LHCN-M2 (cell line): ENCODE data around the gene COPS4. TPM values are rescaled to one million over a fixed set of nuclear protein-coding genes. Genes with fewer than 3 reads are reported as not detected.
A peak's percentile ranks its signal among the peaks of the same experiment; 100 is the strongest.
"Not testable (repeated sequence)": the region's sequence is repeated elsewhere in the genome, so short reads cannot be mapped to it uniquely, and the experiment has no call there.

ENCODE experiments used
- DNase-seq: peaks from one replicate; pipeline ENCODE4 v3.0.0-alpha.2; 2012; ENCODE audit warnings: low read depth
- polyA plus RNA-seq: library from polyadenylated mRNA; unstranded; fragments of >200 nt; gene quantifications from one replicate; pipeline ENCODE4 v1.2.1, GENCODE V29; 2012; ENCODE audit warnings: missing spikeins
- total RNA-seq: library from RNA; depleted of rRNA; stranded (reverse); fragments of >200 nt; gene quantifications from 2 replicates; pipeline ENCODE4 v1.2.3, GENCODE V29; 2014; rRNA removed

The COPS4 gene
- total RNA-seq, result 59.2 and 65.0 TPM in 2 replicates
- 46.8 TPM for polyA plus RNA-seq

GRCh38 chr4:83034630-83035494, at the start of gene COPS4:
Gene COPS4, plus strand, starts transcription at chr4:83035183. Its CDS starts 42 bp downstream, at chr4:83035225.
- DNase-seq, result peak; percentile 100

- not testable (repeated sequence) for DNase-seq
Observed at GRCh38 chr4:82987519-82987918, 47.5 kb upstream of the COPS4 start.

- DNase-seq, result peak; percentile 94
Observed at GRCh38 chr4:82988323-82988832, 46.6 kb upstream of the COPS4 start.

GRCh38 chr4:82989575-82990429, 45.2 kb upstream of the COPS4 start:
- peak; percentile 21 for DNase-seq

- no peak for DNase-seq
Observed at GRCh38 chr4:82994834-82995233, 40.1 kb upstream of the COPS4 start.

GRCh38 chr4:82998898-82999297, 36.1 kb upstream of the COPS4 start:
- no peak for DNase-seq

- DNase-seq, result no peak
Observed at GRCh38 chr4:83002329-83002728, 32.7 kb upstream of the COPS4 start.

GRCh38 chr4:83003044-83003791, 31.8 kb upstream of the COPS4 start:
- not testable (repeated sequence) for DNase-seq

GRCh38 chr4:83009529-83009928, 25.5 kb upstream of the COPS4 start:
- DNase-seq, result no peak

GRCh38 chr4:83010111-83010521, 24.9 kb upstream of the COPS4 start:
- peak; percentile 32 for DNase-seq

- peak; percentile 70 for DNase-seq
Observed at GRCh38 chr4:83010522-83011318, 24.3 kb upstream of the COPS4 start, which contains the start of gene LIN54. Gene LIN54, minus strand, starts transcription at chr4:83010823. Its CDS starts 25,979 bp downstream, at chr4:82984844.

- no peak for DNase-seq
Observed at GRCh38 chr4:83011689-83012199, 23.2 kb upstream of the COPS4 start.

GRCh38 chr4:83012200-83012686, 22.7 kb upstream of the COPS4 start:
- DNase-seq, result no peak

- DNase-seq, result peak; percentile 97
Observed at GRCh38 chr4:83012687-83013419, 22.1 kb upstream of the COPS4 start.

- DNase-seq, result no peak
Observed at GRCh38 chr4:83013420-83013867, 21.5 kb upstream of the COPS4 start.

GRCh38 chr4:83013902-83014301, 21.1 kb upstream of the COPS4 start:
- DNase-seq, result no peak

- no peak for DNase-seq
Observed at GRCh38 chr4:83019794-83020494, 15.0 kb upstream of the COPS4 start.

GRCh38 chr4:83022724-83023450, 12.1 kb upstream of the COPS4 start:
- peak; percentile 42 for DNase-seq
